Body of pancreas (tissue), 4 donors: ENCODE results near the gene WDR1.

Experiments used
- CTCF ChIP-seq, 7 experiments: fragments of 450-650 bp in 4 of 7; fragments of 200-600 bp in 3 of 7; sonication (generic) in 3 of 7; IDR thresholded peaks; one replicate each; pipeline ENCODE4 v1.5.1; 2016 to 2019; ENCODE audit warnings: antibody characterized with exemption in 7 of 7
- POLR2A ChIP-seq, 3 donors: fragments of 450-650 bp; IDR thresholded peaks; one replicate each; pipeline ENCODE4 v1.6.1; 2016; ENCODE audit warnings: antibody characterized with exemption in 3 of 3, mild to moderate bottlenecking in 2 of 3

GRCh38 chr4:10097906-10098779 is 18.5 kb downstream of the WDR1 start:
- TF ChIP-seq CTCF (IDR thresholded peaks at IDR 0.05) (no peak), POLR2A (IDR thresholded peaks at IDR 0.05) (no peak)
